A549 treated with Mapracorat at 1 μM for 4 hours (cell line): Measurements from ENCODE around the gene PRSS16. TPM values are rescaled to one million over a fixed set of nuclear protein-coding genes. Genes with fewer than 3 reads are reported as not detected.

Experiments
- total RNA-seq: library from RNA; stranded (reverse); fragments of 200-300 nt; extraction: Qiagen RNA extraction; gene quantifications from 5 replicates; pipeline ENCODE4 v1.2.3, GENCODE V29; 2022

The PRSS16 gene
- 2.8 to 3.5 TPM (median 2.9 TPM) in 5 replicates for total RNA-seq

GRCh38 chr6:27247133-27247836 lies at the start of gene PRSS16:
TSS of gene PRSS16 (plus strand) at chr6:27247701. CDS start at chr6:27247738, 37 bp downstream.

Other genes with a start within 250 kb of the PRSS16 start
- gene POM121L2, start 64.6 kb downstream of the PRSS16 start, total RNA-seq = not detected in 5 replicates
- 0.13 to 0.35 TPM (median 0.24 TPM) in 5 replicates for gene ZNF391, start 141.1 kb downstream of the PRSS16 start, total RNA-seq
- gene ZNF184, start 225.4 kb downstream of the PRSS16 start, total RNA-seq = 2.1 to 3.5 TPM (median 2.8 TPM) in 5 replicates